ENCODE results near the gene MYO18A.

MYO18A gene

DNA sequence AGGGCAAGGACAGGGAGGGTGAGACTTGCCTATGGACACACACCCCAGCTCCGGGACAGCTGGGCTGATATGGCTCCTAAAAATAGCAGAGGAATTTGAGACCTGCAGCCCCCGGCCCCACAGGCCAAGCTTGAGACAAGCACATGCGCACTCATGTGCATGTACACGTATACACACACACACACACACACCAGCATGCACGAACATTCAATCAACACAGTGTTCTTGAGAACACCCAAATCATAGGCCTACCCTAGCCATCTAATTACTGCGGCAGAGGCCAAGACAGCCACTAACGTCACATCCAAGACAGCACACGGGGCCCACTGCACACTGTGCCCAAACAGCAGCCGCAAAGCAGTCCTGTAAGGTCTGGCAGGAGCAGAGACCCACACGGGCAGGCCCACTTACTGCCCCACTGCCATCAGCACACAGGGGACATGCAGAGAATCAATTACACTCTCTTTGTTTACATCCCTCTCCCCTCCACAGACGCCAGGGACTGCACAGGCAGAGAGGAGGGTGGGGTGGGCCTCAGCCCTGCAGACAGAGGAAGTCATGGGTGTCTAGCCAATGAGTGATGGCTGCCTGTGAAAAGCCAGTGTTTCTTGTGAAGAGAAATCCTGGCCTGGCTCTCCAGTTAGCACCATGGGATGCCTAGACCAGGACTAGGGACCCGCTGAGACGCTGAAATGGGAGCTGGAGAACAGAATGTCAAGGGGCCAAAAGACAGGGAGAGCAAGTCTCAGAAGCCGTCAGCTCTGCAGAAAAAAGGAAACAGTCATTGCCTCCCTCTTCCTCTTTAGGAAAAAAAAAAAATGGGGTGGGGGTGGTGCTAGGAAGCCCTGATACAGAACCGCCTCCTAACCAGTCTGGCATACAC lies 39.3 kb downstream of the MYO18A start:
- H3K4me3 ChIP-seq (ENCODE audit: low read depth, low read length): no peak overlapping the region
- DNase-seq (ENCODE audit: low read depth): no peak
- TF ChIP-seq, protein P1, sequence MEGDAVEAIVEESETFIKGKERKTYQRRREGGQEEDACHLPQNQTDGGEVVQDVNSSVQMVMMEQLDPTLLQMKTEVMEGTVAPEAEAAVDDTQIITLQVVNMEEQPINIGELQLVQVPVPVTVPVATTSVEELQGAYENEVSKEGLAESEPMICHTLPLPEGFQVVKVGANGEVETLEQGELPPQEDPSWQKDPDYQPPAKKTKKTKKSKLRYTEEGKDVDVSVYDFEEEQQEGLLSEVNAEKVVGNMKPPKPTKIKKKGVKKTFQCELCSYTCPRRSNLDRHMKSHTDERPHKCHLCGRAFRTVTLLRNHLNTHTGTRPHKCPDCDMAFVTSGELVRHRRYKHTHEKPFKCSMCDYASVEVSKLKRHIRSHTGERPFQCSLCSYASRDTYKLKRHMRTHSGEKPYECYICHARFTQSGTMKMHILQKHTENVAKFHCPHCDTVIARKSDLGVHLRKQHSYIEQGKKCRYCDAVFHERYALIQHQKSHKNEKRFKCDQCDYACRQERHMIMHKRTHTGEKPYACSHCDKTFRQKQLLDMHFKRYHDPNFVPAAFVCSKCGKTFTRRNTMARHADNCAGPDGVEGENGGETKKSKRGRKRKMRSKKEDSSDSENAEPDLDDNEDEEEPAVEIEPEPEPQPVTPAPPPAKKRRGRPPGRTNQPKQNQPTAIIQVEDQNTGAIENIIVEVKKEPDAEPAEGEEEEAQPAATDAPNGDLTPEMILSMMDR (IDR thresholded peaks at IDR 0.05; ENCODE audit: control insufficient read depth, extremely low read depth, insufficient read depth): no peak

DNA sequence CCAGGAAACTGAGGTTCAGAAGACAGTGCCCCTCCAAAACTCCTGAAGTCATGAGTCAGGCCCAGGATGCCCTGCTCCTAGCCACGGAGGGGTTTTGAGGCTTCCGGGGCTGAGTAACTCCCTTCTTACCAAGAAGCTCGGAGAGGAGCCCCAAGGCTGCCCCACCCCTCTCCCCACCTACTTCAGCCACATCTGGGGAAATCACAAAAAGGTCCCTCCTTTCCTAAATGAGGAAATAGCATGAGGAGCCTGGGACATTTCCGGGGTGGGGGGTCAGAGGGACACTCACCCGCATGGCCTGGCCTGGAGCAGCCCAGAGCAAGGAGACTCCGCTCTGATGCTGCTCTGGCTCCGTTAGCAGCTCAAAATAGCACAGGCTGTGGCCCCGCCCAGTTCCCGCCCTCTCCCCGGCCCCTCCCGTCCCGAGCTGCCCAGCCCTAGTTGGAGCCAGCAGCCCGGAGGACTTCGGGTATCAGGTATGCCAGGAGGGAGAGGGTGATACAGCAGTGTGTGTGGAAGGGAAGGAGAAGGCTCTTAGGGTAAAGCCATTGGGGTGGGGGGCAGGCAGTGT lies 40.1 kb downstream of the MYO18A start:
- no peak overlapping the region for H3K4me3 ChIP-seq (ENCODE audit: low read depth, low read length)
- TF ChIP-seq, protein P1 (IDR thresholded peaks at IDR 0.05; ENCODE audit: control insufficient read depth, extremely low read depth, insufficient read depth): no peak
- DNase-seq (ENCODE audit: low read depth): no peak

GRCh38 chr17:29138971-29139691 lies 41.1 kb downstream of the MYO18A start:
- no peak overlapping the region for H3K4me3 ChIP-seq (ENCODE audit: low read depth, low read length)
- DNase-seq (ENCODE audit: low read depth): no peak
- TF ChIP-seq, protein P1 (IDR thresholded peaks at IDR 0.05; ENCODE audit: control insufficient read depth, extremely low read depth, insufficient read depth): no peak

- no peak overlapping the region for H3K4me3 ChIP-seq (ENCODE audit: low read depth, low read length)
- TF ChIP-seq, protein P1 (IDR thresholded peaks at IDR 0.05; ENCODE audit: control insufficient read depth, extremely low read depth, insufficient read depth): no peak
- no peak for DNase-seq (ENCODE audit: low read depth)
Measured at GRCh38 chr17:29138184-29138955, 41.8 kb downstream of the MYO18A start.

- H3K4me3 ChIP-seq (ENCODE audit: low read depth, low read length): no peak overlapping the region
- no peak for DNase-seq (ENCODE audit: low read depth)
- TF ChIP-seq, protein P1 (IDR thresholded peaks at IDR 0.05; ENCODE audit: control insufficient read depth, extremely low read depth, insufficient read depth): no peak
Measured at GRCh38 chr17:29136998-29137730, 43.0 kb downstream of the MYO18A start.

GRCh38 chr17:29135464-29135863 lies 44.7 kb downstream of the MYO18A start:
- TF ChIP-seq, protein P1 (IDR thresholded peaks at IDR 0.05; ENCODE audit: control insufficient read depth, extremely low read depth, insufficient read depth): no peak
- H3K4me3 ChIP-seq (ENCODE audit: low read depth, low read length): no peak overlapping the region
- no peak for DNase-seq (ENCODE audit: low read depth)

Data from LNCaP clone FGC (cell line).